Keratinocyte (primary cell): ENCODE data around the gene ARG1. TPM values are rescaled to one million over a fixed set of nuclear protein-coding genes. Genes with fewer than 3 reads are reported as not detected.
A peak's percentile ranks its signal among the peaks of the same experiment; 100 is the strongest.

Experiments used
- DNase-seq: peaks from one replicate; pipeline ENCODE4 v3.0.0-alpha.2; 2011; ENCODE audit warnings: low read depth, missing footprints, low spot score
- FAIRE-seq: peaks from 2 replicates; lab custom pipeline; 2011; peaks lifted over from hg19 to GRCh38; lab: Jason Lieb, UNC
- H2AFZ ChIP-seq: 2 replicates; pipeline ENCODE4 v1.6.0; 2012; ENCODE audit warnings: low read length, control low read depth, inconsistent platforms; ENCODE audit not compliant: control insufficient read depth
- H3K27ac ChIP-seq: 2 replicates; pipeline ENCODE4 v1.5.1; 2011; ENCODE audit warnings: low read length; ENCODE audit not compliant: control insufficient read depth, insufficient read depth
- H3K27me3 ChIP-seq: 3 replicates; pipeline ENCODE4 v1.6.0; 2011; ENCODE audit warnings: low read length; ENCODE audit not compliant: control insufficient read depth, insufficient read depth; ENCODE audit errors: extremely low read depth
- H3K36me3 ChIP-seq, 2 experiments: 2 replicates in 1 of 2; 3 replicates in 1 of 2; pipeline ENCODE4 v1.5.1; 2011; ENCODE audit warnings: low read length in 2 of 2, mild to moderate bottlenecking in 1 of 2; ENCODE audit not compliant: control insufficient read depth in 2 of 2, insufficient read depth in 2 of 2; ENCODE audit errors: extremely low read depth in 1 of 2
- H3K4me1 ChIP-seq: 3 replicates; pipeline ENCODE4 v1.5.1; 2011; ENCODE audit warnings: low read length; ENCODE audit not compliant: control insufficient read depth, insufficient read depth; ENCODE audit errors: extremely low read depth
- H3K4me2 ChIP-seq: 3 replicates; pipeline ENCODE4 v1.6.0; 2011; ENCODE audit warnings: low read depth, low read length; ENCODE audit not compliant: control insufficient read depth, insufficient read depth; ENCODE audit errors: extremely low read depth
- H3K4me3 ChIP-seq, 3 experiments: fragments of 200-600 bp in 1 of 3; sonication (generic) in 1 of 3; 2 replicates in 2 of 3; 3 replicates in 1 of 3; pipeline ENCODE4 v1.5.1; 2011 to 2016; ENCODE audit warnings: low read length in 3 of 3, mild to moderate bottlenecking in 3 of 3, control low read depth in 2 of 3, inconsistent platforms in 1 of 3, low read depth in 1 of 3, mixed read lengths in 1 of 3, mixed run types in 1 of 3, moderate library complexity in 1 of 3; ENCODE audit not compliant: control insufficient read depth in 2 of 3, insufficient read depth in 2 of 3; ENCODE audit errors: extremely low read depth in 1 of 3
- H3K79me2 ChIP-seq: 2 replicates; pipeline ENCODE4 v1.6.0; 2012; ENCODE audit warnings: low read length; ENCODE audit not compliant: control insufficient read depth, insufficient read depth
- H3K9ac ChIP-seq: 3 replicates; pipeline ENCODE4 v1.6.0; 2011; ENCODE audit warnings: low read length; ENCODE audit not compliant: control insufficient read depth, insufficient read depth; ENCODE audit errors: extremely low read depth
- H3K9me1 ChIP-seq: 3 replicates; pipeline ENCODE4 v1.6.0; 2011; ENCODE audit warnings: low read length; ENCODE audit not compliant: control insufficient read depth, insufficient read depth; ENCODE audit errors: extremely low read depth
- H3K9me3 ChIP-seq: 2 replicates; pipeline ENCODE4 v1.5.1; 2012; ENCODE audit warnings: low read depth, low read length; ENCODE audit not compliant: control insufficient read depth
- H4K20me1 ChIP-seq: 3 replicates; pipeline ENCODE4 v1.6.0; 2011; ENCODE audit warnings: low read length; ENCODE audit not compliant: control insufficient read depth, insufficient read depth; ENCODE audit errors: extremely low read depth
- EZH2 ChIP-seq: IDR thresholded peaks from one replicate; pipeline ENCODE4 v1.6.1; 2012; ENCODE audit warnings: inconsistent platforms, mild to moderate bottlenecking, low read length, moderate library complexity
- dilution Hi-C: fragments of 300-500 bp; cut with MboI; formaldehyde crosslinking; loops from one replicate; pipeline ENCODE4 v1.7.0; 2020; ENCODE audit warnings: low sequenced_read_pairs; ENCODE audit not compliant: extremely low pct_ligation_motif_present
- polyA plus RNA-seq, 5 experiments: library from polyadenylated mRNA; depleted of rRNA in 3 of 5; stranded (reverse) in 3 of 5; stranded (forward) in 1 of 5; unstranded in 1 of 5; fragments of >200 nt; gene quantifications; 1 replicate in 1 of 5; 2 replicates in 3 of 5; 3 replicates in 1 of 5; pipeline versions ENCODE4 v1.2.1 to v1.2.3, GENCODE V29; 2011 to 2012; ENCODE audit warnings: missing spikeins in 2 of 5, low read depth in 1 of 5, low replicate concordance in 1 of 5
- TF ChIP-seq, protein P1 (sequence below), 3 experiments: IDR thresholded peaks in 1 of 3; conservative IDR thresholded peaks in 1 of 3; optimal IDR thresholded peaks in 1 of 3; 2 replicates in 2 of 3; 3 replicates in 1 of 3; pipeline versions ENCODE3 to v1.5.1; 2011; ENCODE audit warnings: low read length in 3 of 3, mild to moderate bottlenecking in 3 of 3, moderate library complexity in 2 of 3, control low read depth in 1 of 3, inconsistent platforms in 1 of 3; ENCODE audit not compliant: insufficient read depth in 2 of 3; ENCODE audit errors: extremely low read depth in 1 of 3

ARG1 gene
- polyA plus RNA-seq, 1 donor (not counting 4 experiments of a cell fraction or from before 2014, with no cell fraction given), result 0.13 TPM

DNA sequence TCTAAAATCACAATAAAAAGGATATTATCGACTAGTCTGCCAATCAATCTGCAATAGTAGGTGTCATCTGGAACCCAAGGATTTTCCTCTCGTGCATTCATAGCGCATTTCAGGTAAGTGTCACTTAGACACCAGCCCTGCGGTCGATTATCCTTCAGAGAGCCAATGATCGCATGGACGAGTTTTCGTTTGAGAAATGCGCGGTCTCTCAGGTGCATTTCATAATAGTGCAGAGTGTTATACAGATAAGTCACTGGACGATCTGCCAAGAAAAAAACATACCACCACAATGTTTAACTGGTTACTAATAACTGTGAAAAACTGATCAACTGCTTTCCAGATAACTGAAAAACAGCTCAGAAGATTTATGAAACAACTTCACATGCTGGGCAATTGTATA is 21.0 kb downstream of the ARG1 start:
- no peak for TF ChIP-seq EZH2
- TF ChIP-seq, protein P1, sequence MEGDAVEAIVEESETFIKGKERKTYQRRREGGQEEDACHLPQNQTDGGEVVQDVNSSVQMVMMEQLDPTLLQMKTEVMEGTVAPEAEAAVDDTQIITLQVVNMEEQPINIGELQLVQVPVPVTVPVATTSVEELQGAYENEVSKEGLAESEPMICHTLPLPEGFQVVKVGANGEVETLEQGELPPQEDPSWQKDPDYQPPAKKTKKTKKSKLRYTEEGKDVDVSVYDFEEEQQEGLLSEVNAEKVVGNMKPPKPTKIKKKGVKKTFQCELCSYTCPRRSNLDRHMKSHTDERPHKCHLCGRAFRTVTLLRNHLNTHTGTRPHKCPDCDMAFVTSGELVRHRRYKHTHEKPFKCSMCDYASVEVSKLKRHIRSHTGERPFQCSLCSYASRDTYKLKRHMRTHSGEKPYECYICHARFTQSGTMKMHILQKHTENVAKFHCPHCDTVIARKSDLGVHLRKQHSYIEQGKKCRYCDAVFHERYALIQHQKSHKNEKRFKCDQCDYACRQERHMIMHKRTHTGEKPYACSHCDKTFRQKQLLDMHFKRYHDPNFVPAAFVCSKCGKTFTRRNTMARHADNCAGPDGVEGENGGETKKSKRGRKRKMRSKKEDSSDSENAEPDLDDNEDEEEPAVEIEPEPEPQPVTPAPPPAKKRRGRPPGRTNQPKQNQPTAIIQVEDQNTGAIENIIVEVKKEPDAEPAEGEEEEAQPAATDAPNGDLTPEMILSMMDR (optimal IDR thresholded peaks at IDR 0.05 in 1 of 3, IDR thresholded peaks at IDR 0.05 in 1 of 3, conservative IDR thresholded peaks at IDR 0.05 in 1 of 3; ENCODE audit: extremely low read depth in 1 of 3, insufficient read depth in 2 of 3, low read length in 3 of 3), result no peak
- dilution Hi-C loops, result no loop called here
- Histone ChIP-seq H3K4me3 (no peak overlapping the region), H4K20me1 (no peaks in the 10 kb centered on the region), H3K36me3 (peaks cover 15 to 18% of the 10 kb centered on the region in 2 experiments), H3K4me2 (no peak overlapping the region), H3K4me1 (no peaks in the 10 kb centered on the region), H3K27ac (no peak overlapping the region), H3K9me1 (no peaks in the 10 kb centered on the region), H2AFZ (no peak overlapping the region), H3K79me2 (no peaks in the 10 kb centered on the region), H3K27me3 (no peaks in the 10 kb centered on the region), H3K9me3 (no peaks in the 10 kb centered on the region), H3K9ac (no peak overlapping the region)
- no peak for FAIRE-seq
- no peak for DNase-seq

DNA sequence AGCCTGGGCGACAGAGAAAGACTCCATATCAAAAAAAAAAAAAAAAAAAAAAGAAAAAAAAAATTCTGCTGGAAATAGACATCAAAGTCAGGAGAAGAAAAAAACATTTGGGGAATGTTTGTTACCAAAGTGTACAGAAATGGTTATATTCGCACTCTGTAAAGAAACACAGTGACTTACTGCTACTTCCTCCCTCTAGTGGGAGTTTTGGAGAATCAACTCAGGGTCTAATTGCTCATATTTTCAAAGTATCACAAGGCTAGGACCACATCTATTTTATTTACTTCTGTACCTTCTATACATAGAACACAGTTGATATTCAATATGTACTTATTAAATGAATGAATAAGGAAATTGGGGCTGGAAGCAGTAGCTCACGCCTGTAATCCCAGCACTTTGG is 24.4 kb downstream of the ARG1 start:
- TF ChIP-seq EZH2, result no peak
- TF ChIP-seq, protein P1 (optimal IDR thresholded peaks at IDR 0.05 in 1 of 3, IDR thresholded peaks at IDR 0.05 in 1 of 3, conservative IDR thresholded peaks at IDR 0.05 in 1 of 3; ENCODE audit: extremely low read depth in 1 of 3, insufficient read depth in 2 of 3, low read length in 3 of 3), result peak in 2 of 3 experiments; percentile 8 to 19
- Histone ChIP-seq H3K9me3 (no peaks in the 10 kb centered on the region), H3K79me2 (no peaks in the 10 kb centered on the region), H2AFZ (no peak overlapping the region), H3K27me3 (no peaks in the 10 kb centered on the region), H3K9me1 (no peaks in the 10 kb centered on the region), H3K4me3 (no peak overlapping the region), H3K9ac (no peak overlapping the region), H3K4me1 (no peaks in the 10 kb centered on the region), H3K4me2 (no peak overlapping the region), H3K36me3 (peaks cover 11 to 18% of the 10 kb centered on the region in 2 experiments), H4K20me1 (no peaks in the 10 kb centered on the region), H3K27ac (no peak overlapping the region)
- DNase-seq, result no peak
- FAIRE-seq, result no peak
- dilution Hi-C loops, result no loop called here
